Type B pancreatic cell (in vitro differentiated cells): Measurements from ENCODE around the gene BNC2. TPM values are rescaled to one million over a fixed set of nuclear protein-coding genes. Genes with fewer than 3 reads are reported as not detected.

Experiments
- DNase-seq: peaks from one replicate; pipeline ENCODE4 v3.0.0; 2021; ENCODE audit warnings: mixed read lengths; ENCODE audit not compliant: unreplicated experiment; ENCODE audit errors: extremely low spot score
- H3K27ac Mint-ChIP-seq: 2 replicates; pipeline ENCODE4 v1.8.0; 2021; ENCODE audit warnings: mild to moderate bottlenecking, mixed read lengths
- H3K27me3 Mint-ChIP-seq: 2 replicates; pipeline ENCODE4 v1.8.0; 2021; ENCODE audit warnings: mixed read lengths
- H3K36me3 Mint-ChIP-seq: 2 replicates; pipeline ENCODE4 v1.8.0; 2021; ENCODE audit warnings: mixed read lengths
- H3K4me1 Mint-ChIP-seq: one replicate; pipeline ENCODE4 v1.8.0; 2021; ENCODE audit warnings: mixed read lengths; ENCODE audit not compliant: unreplicated experiment
- H3K4me3 Mint-ChIP-seq: 2 replicates; pipeline ENCODE4 v1.8.0; 2021; ENCODE audit warnings: mild to moderate bottlenecking, mixed read lengths
- H3K9me3 Mint-ChIP-seq: 2 replicates; pipeline ENCODE4 v1.8.0; 2021; ENCODE audit warnings: mixed read lengths
- CTCF ChIP-seq: fragments of 200-600 bp; sonication (generic); conservative IDR thresholded peaks from 2 replicates; pipeline ENCODE4 v1.5.0; 2021; ENCODE audit warnings: antibody characterized with exemption, mild to moderate bottlenecking
- total RNA-seq: library from RNA; stranded (reverse); gene quantifications from 2 replicates; pipeline ENCODE4 v1.2.1, GENCODE V29; 2021; ENCODE audit warnings: low replicate concordance

BNC2 gene
- total RNA-seq, 1 donor from 2014 or later = 80.9 TPM

- Mint-ChIP-seq H3K27ac (no peak overlapping the region), H3K27me3 (no peaks in the 10 kb centered on the region), H3K36me3 (no peaks in the 10 kb centered on the region), H3K4me3 (no peak overlapping the region), H3K4me1 (peaks cover 5% of the 10 kb centered on the region), H3K9me3 (no peaks in the 10 kb centered on the region)
- no peak for DNase-seq
- TF ChIP-seq CTCF = no peak
Measured at GRCh38 chr9:16846367-16846766, 24.1 kb downstream of the BNC2 start.

- Mint-ChIP-seq H3K27me3 (peaks cover 3% of the 10 kb centered on the region), H3K4me3 (no peak overlapping the region), H3K9me3 (peaks cover 4% of the 10 kb centered on the region), H3K27ac (no peak overlapping the region), H3K36me3 (peaks cover 24% of the 10 kb centered on the region), H3K4me1 (peaks cover 32% of the 10 kb centered on the region)
- no peak for TF ChIP-seq CTCF
- DNase-seq = no peak
Measured at GRCh38 chr9:16834817-16835216, 35.7 kb downstream of the BNC2 start.

- DNase-seq = no peak
- TF ChIP-seq CTCF = no peak
- peaks cover 3% of the 10 kb centered on the region for H3K27me3 Mint-ChIP-seq
- peaks cover 20% of the 10 kb centered on the region for H3K36me3 Mint-ChIP-seq
- H3K4me3 Mint-ChIP-seq = peak overlapping the region; percentile 21
- H3K27ac Mint-ChIP-seq = no peak overlapping the region
- H3K9me3 Mint-ChIP-seq = peaks cover 4% of the 10 kb centered on the region
- H3K4me1 Mint-ChIP-seq = peaks cover 33% of the 10 kb centered on the region
Measured at GRCh38 chr9:16833296-16833835, 37.1 kb downstream of the BNC2 start.

- H3K27me3 Mint-ChIP-seq = peaks cover 3% of the 10 kb centered on the region
- no peak overlapping the region for H3K27ac Mint-ChIP-seq
- H3K36me3 Mint-ChIP-seq = peaks cover 20% of the 10 kb centered on the region
- H3K4me1 Mint-ChIP-seq = peaks cover 45% of the 10 kb centered on the region
- TF ChIP-seq CTCF = no peak
- no peak for DNase-seq
- peaks cover 4% of the 10 kb centered on the region for H3K9me3 Mint-ChIP-seq
- no peak overlapping the region for H3K4me3 Mint-ChIP-seq
Measured at GRCh38 chr9:16832101-16832500, 38.4 kb downstream of the BNC2 start.

GRCh38 chr9:16830806-16831205 lies 39.7 kb downstream of the BNC2 start:
- DNase-seq = no peak
- no peak overlapping the region for H3K27ac Mint-ChIP-seq
- peaks cover 4% of the 10 kb centered on the region for H3K9me3 Mint-ChIP-seq
- H3K4me1 Mint-ChIP-seq = peaks cover 50% of the 10 kb centered on the region
- TF ChIP-seq CTCF = no peak
- no peak overlapping the region for H3K4me3 Mint-ChIP-seq
- peaks cover 3% of the 10 kb centered on the region for H3K27me3 Mint-ChIP-seq
- H3K36me3 Mint-ChIP-seq = peaks cover 18% of the 10 kb centered on the region
